GM12801 (cell line): Measurements from ENCODE around the gene DYRK1A.

ENCODE experiments used
- TF ChIP-seq, protein P1 (sequence below): IDR thresholded peaks from one replicate; pipeline ENCODE4 v1.5.1; 2011; ENCODE audit warnings: control low read depth; ENCODE audit not compliant: insufficient read length; ENCODE audit errors: extremely low read depth

The DYRK1A gene

DNA sequence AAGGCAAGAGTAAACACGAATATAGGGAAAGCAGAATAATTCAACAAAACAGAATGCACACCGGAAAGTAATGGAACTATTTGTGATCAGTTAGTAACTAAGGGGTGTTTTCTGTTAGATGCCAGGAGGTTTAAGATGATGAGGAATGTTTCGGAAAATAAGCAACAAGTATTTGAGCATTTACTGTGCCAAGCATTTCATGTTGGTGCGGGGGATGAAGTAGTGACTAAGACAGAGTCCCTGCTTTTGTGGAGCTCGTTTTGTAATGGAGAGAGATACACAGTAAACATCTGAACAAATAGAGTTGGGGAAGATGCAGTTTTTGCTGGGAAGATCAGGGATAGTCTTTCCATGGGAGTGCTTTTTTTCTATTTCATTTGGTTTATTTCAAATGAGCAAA is 78.7 kb downstream of the DYRK1A start:
- TF ChIP-seq, protein P1, sequence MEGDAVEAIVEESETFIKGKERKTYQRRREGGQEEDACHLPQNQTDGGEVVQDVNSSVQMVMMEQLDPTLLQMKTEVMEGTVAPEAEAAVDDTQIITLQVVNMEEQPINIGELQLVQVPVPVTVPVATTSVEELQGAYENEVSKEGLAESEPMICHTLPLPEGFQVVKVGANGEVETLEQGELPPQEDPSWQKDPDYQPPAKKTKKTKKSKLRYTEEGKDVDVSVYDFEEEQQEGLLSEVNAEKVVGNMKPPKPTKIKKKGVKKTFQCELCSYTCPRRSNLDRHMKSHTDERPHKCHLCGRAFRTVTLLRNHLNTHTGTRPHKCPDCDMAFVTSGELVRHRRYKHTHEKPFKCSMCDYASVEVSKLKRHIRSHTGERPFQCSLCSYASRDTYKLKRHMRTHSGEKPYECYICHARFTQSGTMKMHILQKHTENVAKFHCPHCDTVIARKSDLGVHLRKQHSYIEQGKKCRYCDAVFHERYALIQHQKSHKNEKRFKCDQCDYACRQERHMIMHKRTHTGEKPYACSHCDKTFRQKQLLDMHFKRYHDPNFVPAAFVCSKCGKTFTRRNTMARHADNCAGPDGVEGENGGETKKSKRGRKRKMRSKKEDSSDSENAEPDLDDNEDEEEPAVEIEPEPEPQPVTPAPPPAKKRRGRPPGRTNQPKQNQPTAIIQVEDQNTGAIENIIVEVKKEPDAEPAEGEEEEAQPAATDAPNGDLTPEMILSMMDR: no peak

DNA sequence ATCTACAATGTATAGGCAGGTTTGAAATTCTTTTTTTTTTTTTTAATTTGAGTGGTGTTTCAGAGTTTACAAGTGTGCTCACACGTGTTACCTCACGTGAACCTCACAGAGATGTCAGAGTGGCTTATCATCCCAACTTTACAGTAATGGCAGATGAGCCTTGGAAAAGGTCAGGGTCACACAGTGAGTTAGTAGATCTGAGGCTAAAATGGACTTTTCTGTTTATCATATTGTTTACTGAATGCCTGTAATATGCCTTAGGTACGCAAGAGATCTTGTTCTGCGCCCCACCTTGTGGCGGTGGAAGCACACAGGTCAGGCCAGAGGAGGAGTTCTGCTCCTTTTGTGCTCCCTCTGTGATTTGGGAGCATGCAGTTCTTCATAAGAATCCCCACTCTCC is 80.0 kb downstream of the DYRK1A start:
- TF ChIP-seq, protein P1: no peak

- TF ChIP-seq, protein P1: no peak
These were observed 80.8 kb downstream of the DYRK1A start for GRCh38 chr21:37447288-37447936.

DNA sequence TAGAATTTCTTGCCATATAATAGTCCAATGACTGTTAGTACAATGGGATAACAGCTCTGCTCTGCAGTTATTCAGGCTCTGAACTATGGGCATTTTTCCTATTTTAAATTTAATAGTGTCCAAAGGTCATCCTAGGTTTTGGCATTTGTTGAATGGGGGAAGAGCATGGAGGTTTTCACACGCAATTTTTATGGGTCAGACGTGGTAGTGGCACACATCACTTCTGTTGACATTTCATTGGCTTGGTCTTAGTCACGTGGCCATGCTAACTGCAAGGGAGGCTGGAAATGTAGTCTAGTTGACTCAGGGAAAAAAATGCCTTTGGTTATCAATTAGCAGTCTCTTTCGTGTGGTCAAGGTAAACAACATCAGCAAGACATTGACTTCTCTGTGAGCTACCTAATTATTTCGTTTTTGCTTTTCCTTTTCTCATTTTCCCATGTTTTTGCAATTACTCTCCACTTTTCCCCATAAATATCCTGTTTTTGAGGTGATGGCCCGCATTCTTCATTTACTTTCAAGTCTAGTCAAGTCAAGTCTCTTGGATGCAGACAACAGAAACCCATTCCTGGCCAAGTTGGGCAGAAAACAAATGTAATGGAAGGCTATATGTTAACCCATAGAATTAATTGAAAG is 82.8 kb downstream of the DYRK1A start:
- TF ChIP-seq, protein P1: no peak

GRCh38 chr21:37450445-37450941 is 83.9 kb downstream of the DYRK1A start:
- TF ChIP-seq, protein P1: no peak

GRCh38 chr21:37451446-37451845 is 84.9 kb downstream of the DYRK1A start:
- TF ChIP-seq, protein P1: no peak

- TF ChIP-seq, protein P1: no peak
These were observed 85.7 kb downstream of the DYRK1A start for GRCh38 chr21:37452227-37452626.
